Measurements from ENCODE around the gene GABRB3.
A peak's percentile ranks its signal among the peaks of the same experiment; 100 is the strongest.

Gene GABRB3

DNA sequence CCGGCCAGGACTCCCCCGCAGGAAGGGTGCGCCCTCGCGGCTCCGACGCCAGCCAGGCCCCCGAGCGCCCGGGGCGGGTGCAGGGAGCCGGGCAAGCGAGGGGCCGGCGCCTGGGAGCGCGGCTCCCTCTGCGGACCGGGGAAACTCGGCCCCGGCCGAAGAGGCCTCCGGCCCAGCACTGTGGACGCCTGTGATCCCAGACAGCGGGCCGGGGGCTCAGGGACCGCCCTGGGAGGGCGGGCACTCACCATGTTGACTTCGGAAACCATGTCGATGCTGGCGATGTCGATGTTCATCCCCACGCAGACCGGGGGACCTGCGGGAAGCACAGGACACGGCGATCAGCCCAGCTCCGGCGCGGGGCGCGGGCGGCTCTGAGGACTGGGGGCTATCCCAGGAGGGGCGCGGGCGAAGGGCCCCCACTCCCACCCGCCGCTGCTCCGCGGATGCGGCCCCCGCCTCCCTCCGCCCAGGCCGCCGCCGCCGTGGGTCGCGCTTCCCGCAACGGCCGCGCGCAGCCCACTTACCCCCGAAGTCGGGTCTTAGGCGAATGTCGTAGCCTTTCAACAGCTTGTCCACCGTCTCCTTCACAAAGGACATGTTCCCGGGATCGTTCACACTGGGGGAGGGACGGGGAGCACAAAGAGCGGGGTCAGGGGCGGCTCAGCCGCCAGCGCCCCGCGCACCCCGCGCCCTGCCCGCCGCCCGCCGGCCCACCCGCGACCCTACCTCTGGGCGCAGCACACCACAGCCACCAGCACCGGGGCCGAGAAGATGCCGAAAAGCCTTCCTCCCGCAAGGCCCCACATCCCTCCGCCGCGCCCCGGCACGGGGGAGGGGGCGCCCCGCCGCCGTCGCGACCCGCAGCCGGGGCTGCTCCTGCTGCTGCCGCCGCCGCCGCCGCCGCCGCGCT lies at the start of gene GABRB3:
Gene GABRB3, minus strand, starts transcription at position 913 of the 913 bp plus-strand sequence.
- no peak for DNase-seq

DNA sequence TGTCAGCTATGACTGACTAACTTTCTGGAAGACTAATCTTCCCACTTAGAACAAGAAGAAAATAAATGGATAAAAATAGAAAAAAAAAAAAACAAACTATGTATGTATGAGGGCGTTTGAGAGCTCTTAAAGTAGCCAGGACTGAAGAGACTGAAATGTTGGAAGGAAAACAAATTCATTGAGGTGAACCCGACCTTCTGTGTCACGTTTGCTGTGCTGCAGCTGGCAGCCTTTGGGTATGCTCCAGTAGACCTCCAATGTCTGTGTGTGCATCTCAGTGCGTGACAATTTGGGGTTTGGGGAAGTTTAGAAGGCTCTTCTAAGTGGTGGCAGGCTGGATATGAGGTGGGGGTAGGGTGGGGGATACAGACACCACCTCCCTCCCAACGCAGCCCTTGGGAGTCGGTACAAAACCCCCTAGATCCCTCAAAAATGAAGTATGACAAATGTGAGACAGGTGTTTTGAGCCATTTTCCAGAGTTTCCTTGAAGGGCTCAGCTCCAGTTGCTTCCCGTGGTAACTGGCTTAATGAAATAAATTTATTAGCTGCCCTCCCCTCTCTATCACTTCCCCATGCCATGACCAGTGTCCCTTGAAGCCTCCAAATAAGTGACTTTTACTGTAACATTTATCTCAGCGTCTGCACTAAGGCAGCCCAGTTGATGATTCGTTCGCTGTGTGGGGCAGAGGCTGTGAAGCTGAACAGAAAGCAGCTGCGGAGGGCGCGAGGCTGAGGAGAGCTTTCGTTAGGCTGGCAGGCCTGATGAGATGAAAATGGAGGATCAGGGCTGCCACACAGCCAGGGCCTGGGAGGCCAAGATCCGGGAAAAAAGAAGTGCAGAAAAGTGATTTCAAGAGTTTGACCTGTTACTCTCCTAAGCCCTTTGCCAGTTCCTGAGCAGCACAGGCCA lies 34.9 kb upstream of the GABRB3 start:
- DNase-seq, result no peak

DNA sequence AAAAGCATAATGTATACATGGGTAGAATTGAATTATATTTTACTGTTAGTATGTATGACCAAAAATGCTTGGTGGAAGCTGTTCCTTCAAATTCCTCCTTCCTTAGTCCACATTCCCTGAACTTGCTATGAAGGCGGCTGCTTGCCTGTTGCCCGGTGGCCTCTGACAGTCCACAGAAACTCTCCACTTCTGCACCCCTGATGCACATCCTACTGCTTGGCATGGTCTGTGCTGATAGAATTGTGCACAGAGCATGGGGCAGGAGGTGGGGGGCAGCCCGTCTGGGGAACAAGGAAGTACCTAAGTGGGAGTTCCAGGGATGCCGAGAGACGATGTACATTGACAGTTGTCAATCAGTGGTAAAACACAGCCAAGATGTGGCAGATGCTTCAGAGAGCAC lies 33.7 kb upstream of the GABRB3 start:
- DNase-seq, result no peak

GRCh38 chr15:26806151-26806550 lies 33.3 kb upstream of the GABRB3 start:
- no peak for DNase-seq

DNA sequence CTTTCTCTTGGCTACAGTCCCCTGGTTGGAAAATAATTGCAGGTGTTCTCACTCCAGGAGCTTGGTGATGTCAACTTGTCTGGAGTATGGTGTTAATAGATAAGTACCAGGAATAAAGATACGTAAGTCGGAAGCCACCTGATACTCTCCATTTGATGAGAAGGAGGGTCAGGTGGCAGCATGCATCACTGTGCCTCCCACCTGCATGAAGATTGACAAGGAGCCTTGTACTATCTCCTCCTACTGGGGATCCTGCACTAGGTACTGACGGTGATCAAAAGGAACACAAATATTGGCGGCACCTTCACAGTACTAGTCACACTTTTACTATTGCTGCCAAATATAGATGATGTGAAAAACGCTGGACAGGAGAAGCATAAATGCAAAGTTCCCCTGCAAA lies 32.6 kb upstream of the GABRB3 start:
- DNase-seq, result no peak

DNA sequence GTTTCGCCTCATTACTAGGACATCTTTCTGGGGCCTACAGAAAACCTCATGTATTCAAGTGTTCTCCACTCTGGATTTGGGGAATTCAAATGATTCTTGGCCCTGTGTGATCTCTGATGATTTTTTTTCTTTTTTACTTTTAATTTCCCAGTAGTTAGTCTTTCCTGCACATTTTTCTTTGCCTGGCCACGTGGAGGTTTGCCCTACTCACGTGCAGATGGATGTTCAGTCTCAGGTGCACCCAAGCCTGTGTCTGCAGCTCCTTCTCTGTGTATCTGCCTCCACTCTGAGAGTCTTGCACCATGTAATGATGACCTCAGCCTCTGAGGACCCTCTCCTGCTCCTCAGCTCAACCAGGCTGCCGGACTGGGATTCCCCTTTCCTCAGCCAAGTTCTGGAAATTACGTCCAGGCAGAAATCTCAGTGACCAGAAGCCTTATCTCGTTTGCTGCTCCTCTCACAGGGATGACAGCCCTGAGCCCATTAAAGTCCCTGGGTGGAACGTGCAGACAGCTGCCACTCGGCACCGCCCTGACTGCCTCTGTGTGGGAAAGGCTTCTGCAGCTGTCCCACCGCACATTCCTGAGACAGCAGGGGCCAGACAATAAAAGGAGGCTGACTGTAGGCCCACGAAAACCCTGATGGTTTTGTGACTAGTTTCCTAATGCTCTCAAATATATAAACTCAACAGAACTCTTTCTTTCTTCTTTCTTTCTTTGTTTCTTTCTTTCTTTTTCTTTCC lies 31.4 kb upstream of the GABRB3 start:
- no peak for DNase-seq

DNA sequence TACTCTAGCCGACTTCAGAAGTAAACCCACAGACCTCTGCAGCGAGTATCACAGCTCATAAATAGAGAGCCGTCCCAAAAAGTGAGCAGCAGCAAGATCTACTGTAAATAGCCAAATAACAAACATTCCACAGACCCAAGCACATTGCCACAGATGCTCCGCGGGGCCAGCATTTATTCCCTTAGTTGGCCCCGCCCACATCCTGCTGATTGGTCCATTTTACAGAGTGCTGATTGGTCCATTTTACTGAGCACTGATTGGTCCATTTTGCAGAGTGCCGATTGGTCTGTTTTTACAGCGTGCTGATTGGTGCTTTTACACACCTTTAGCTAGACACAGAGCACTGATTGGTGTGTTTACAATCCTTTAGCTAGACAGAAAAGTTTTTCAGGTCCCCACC lies 17.3 kb upstream of the GABRB3 start:
- no peak for DNase-seq

GRCh38 chr15:26781816-26782215 lies 8.9 kb upstream of the GABRB3 start:
- no peak for DNase-seq

- DNase-seq, result no peak
Observed at GRCh38 chr15:26773917-26774316, 1.1 kb upstream of the GABRB3 start.

DNA sequence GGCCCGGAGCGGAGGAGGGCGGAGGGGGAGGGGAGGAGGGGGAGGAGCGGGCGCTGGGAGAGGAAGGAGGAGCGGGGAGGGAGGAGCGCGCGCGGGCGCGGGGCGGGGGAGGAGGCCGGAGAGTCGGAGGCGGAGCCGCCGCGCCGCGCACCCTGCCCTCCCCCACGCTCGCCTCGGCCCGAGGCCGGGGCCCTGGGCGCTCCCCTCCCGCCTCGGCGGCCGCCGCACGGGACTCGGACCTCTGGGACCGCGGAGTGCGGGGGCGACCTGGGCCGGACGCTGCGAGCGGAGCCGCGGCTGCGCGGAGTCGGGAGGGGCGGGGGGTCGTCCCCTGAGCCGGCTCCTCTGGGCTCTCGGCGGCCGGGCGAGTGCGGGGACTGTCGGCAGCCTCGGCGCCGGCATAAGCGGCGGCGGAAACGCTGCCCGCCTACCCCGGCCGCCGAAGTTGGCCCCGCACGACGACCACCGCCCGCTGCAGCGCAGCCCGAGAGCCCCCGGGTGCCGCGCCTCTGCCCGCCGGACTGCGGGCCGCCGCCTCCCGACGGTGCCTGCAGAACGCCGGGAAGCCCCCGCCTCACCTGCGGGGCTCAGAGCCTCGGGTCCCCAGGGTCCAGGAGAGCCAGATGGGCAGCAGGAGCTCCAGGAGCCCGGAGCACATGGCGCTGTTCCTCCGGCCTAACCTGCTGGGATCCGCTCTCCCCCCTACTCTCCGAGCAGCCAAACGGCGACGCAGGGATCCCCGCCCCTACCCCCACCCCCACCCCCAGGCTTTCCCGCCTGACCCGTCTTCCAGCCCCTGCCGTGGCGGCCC lies 406 bp upstream of the GABRB3 start:
- peak; percentile 26 for DNase-seq

DNA sequence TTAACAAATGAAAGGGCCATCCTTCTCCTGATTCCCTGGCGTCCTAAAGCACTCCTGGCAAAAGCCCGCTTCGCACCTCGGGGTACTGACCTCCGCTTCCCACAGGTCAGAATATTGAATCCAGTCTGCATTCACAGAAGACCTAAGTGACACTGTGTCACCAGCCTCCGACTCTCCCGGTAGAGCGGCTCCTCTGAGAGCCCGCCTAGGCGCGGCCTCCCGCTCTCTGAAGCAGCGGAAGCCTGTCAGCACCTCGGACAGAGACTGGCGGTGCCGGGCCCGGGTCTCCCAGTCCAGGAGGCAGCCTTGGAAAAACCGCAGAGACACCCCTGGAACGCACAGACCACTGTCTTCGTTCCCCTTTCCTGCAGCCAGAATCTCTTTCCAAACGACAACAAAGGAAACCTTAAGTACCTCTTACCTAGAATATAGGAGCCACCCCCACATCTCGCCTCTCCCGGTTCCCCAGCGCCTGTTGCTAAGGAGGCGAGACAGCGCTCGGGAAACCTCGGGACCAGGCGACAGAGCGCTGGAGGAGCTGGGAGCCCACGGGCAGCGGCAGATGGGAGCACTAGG lies 1.2 kb downstream of the GABRB3 start:
- peak; percentile 21 for DNase-seq

GRCh38 chr15:26771168-26771567 lies 1.7 kb downstream of the GABRB3 start:
- DNase-seq, result no peak

DNA sequence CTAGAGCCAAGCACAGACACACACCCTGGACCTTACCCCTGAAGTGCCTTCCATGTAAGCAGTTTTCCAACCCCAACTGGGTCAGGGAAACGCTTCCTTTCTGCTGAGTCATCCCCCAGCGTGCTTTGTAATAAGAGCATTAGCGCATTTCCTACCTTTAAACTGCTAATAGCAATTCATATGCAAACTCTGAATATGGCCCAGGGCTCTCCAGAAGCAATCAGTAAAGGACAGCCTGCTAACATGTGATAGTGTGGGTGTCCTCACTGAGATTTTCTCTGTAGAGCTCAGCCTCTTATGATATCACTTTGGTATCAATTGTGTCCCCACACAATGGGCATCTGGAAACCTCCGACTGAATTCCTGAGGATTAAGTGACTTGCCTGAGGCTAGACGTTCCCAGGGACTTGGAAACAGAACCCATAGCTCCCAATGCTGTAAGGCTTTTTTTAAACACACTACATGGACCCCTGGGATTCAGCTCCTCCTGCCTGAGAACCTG lies 5.6 kb downstream of the GABRB3 start:
- no peak for DNase-seq

DNA sequence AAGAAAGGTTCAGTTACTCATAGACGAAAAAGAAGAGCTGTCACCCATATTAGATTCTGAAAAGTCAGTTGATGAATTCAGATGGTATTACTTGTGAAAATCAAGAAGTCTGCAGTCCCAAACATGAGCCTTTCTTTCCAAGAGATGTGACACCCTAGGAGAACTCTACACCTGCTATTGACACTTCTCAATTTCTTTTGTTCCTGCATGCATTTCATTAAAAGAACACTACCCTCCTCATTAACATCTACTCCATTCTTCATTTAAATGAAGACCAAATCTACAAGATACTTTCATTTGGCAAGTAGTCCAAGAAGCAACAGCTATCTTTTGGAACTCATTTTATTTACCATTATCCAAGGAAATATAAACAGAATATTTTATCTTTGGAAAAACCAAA lies 6.6 kb downstream of the GABRB3 start:
- DNase-seq, result no peak

GRCh38 chr15:26759986-26760385 lies 12.9 kb downstream of the GABRB3 start:
- no peak for DNase-seq

DNA sequence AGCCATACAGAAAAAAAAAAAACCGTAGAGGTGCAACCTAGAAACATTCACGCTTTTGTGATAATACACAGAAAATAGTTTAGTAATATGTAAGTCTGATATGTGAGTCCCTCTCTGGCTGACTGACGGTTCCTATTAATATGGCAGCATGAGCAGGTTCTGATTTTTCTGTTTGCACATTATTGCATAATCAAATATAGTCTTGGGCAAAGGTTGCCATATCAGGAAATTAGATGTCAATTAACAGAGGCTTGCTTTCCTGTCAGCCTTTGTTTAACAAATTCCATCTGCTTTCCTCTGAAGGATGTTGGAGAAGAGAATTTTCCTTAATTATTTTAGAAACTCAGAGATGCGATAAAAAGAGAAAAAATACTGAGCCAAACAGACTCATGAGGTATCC lies 14.8 kb downstream of the GABRB3 start:
- DNase-seq, result no peak

- no peak for DNase-seq
Observed at GRCh38 chr15:26757141-26757540, 15.7 kb downstream of the GABRB3 start.

DNA sequence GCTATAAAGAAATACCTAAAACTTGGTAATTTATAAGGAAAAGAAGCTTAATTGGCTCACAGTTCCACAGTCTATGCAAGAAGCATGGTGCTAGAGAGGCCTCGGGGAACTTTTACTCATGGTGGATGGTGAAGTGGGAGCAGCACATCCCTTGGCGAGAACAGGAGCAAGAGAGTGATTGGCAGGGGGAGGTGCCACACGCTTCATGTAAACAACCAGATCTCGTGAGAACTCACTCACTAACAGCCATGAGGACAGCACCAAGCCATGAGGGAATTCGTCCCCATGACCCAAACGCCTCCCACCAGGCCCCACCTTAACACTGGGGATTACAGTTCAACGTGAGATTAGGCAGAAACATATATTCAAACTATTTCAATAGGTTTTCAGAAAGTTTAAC lies 28.0 kb downstream of the GABRB3 start:
- DNase-seq, result no peak

GRCh38 chr15:26739791-26740190 lies 33.1 kb downstream of the GABRB3 start:
- DNase-seq, result peak; percentile 34

DNA sequence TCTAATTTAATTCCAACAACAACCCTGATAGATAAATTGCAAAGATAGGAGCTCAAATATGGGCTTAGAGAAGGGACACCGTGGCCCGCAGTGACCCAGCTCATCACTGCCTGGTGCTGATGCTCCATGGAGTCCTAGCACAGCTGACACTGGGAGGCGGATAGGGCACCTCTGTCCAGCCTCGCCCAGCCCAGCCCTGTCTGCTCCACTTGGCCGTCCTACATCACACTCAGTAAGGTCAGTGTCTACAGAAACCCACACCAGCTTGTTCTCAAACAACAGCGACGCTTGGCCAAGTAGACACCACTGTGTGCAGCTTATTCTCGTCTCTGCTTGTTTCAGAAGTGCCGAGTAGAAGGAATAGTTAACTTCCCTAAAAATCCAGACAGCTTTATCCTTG lies 33.9 kb downstream of the GABRB3 start:
- DNase-seq, result peak; percentile 88

- DNase-seq, result no peak
Observed at GRCh38 chr15:26736502-26737248, 36.2 kb downstream of the GABRB3 start.
